Colon (tissue), 2 donors: Measurements from ENCODE around the gene CUZD1.

Experiments used
- FAIRE-seq: peaks from 2 replicates; lab custom pipeline; 2012; peaks lifted over from hg19 to GRCh38; lab: Jason Lieb, UNC
- donor health status: control.
- donor health status: control.

CUZD1 gene

GRCh38 chr10:122855745-122856144 is 10.1 kb upstream of the CUZD1 start:
- FAIRE-seq: no peak

- FAIRE-seq: no peak
Observed at GRCh38 chr10:122854648-122855047, 9.0 kb upstream of the CUZD1 start.

GRCh38 chr10:122853665-122854313 is 8.1 kb upstream of the CUZD1 start:
- FAIRE-seq: no peak

GRCh38 chr10:122852261-122852660 is 6.6 kb upstream of the CUZD1 start:
- no peak for FAIRE-seq

GRCh38 chr10:122850705-122851640 is 5.3 kb upstream of the CUZD1 start:
- no peak for FAIRE-seq

- FAIRE-seq: no peak
Observed at GRCh38 chr10:122849900-122850605, 4.4 kb upstream of the CUZD1 start.

GRCh38 chr10:122849090-122849489 is 3.4 kb upstream of the CUZD1 start:
- no peak for FAIRE-seq

- FAIRE-seq: no peak
Observed at GRCh38 chr10:122847782-122848604, 2.3 kb upstream of the CUZD1 start.

- FAIRE-seq: no peak
Observed at GRCh38 chr10:122844146-122844545, 1.5 kb downstream of the CUZD1 start.

GRCh38 chr10:122841569-122841968 is 4.1 kb downstream of the CUZD1 start:
- FAIRE-seq: no peak

- FAIRE-seq: no peak
Observed at GRCh38 chr10:122839505-122839904, 6.2 kb downstream of the CUZD1 start.

GRCh38 chr10:122838880-122839279 is 6.8 kb downstream of the CUZD1 start:
- FAIRE-seq: no peak

GRCh38 chr10:122835908-122836307 is 9.7 kb downstream of the CUZD1 start:
- no peak for FAIRE-seq

GRCh38 chr10:122830965-122831353 is 14.7 kb downstream of the CUZD1 start:
- FAIRE-seq: no peak

- no peak for FAIRE-seq
Observed at GRCh38 chr10:122830273-122830964, 15.2 kb downstream of the CUZD1 start.

GRCh38 chr10:122829454-122829853 is 16.2 kb downstream of the CUZD1 start:
- FAIRE-seq: no peak

GRCh38 chr10:122828716-122829255 is 16.9 kb downstream of the CUZD1 start:
- no peak for FAIRE-seq

- no peak for FAIRE-seq
Observed at GRCh38 chr10:122827302-122827701, 18.4 kb downstream of the CUZD1 start.

GRCh38 chr10:122822973-122823690 is 22.5 kb downstream of the CUZD1 start:
- no peak for FAIRE-seq

GRCh38 chr10:122821808-122822207 is 23.8 kb downstream of the CUZD1 start:
- no peak for FAIRE-seq
